ENCODE data around the gene GMFB.

DNA sequence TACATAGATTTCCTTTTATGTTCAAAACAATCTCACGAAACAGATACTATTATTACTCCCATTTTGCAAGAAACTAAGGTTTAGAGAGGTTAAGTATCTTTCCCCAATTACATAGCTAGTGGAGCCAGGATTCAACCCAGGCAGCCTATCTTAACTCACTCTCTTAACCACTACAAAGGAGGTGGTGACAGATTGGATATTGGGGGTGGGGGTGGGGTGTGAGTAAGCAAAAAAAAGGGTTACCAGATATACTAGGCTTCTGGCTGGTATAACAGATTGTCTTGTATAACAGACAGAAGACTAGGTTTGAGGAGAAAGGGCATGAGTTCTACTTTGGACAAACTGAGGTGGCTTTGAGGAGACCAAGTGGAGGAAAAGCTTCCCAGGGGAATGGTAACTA lies 2.1 kb downstream of the GMFB start:
- TF ChIP-seq, protein P1, sequence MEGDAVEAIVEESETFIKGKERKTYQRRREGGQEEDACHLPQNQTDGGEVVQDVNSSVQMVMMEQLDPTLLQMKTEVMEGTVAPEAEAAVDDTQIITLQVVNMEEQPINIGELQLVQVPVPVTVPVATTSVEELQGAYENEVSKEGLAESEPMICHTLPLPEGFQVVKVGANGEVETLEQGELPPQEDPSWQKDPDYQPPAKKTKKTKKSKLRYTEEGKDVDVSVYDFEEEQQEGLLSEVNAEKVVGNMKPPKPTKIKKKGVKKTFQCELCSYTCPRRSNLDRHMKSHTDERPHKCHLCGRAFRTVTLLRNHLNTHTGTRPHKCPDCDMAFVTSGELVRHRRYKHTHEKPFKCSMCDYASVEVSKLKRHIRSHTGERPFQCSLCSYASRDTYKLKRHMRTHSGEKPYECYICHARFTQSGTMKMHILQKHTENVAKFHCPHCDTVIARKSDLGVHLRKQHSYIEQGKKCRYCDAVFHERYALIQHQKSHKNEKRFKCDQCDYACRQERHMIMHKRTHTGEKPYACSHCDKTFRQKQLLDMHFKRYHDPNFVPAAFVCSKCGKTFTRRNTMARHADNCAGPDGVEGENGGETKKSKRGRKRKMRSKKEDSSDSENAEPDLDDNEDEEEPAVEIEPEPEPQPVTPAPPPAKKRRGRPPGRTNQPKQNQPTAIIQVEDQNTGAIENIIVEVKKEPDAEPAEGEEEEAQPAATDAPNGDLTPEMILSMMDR (IDR thresholded peaks at IDR 0.05) = no peak
- TF ChIP-seq POLR2A (IDR thresholded peaks at IDR 0.05) = no peak

Measured in right lobe of liver (tissue), 4 donors.